Measurements from ENCODE around the gene HRH1.
A peak's percentile ranks its signal among the peaks of the same experiment; 100 is the strongest.
"Not testable (repeated sequence)": the region's sequence is repeated elsewhere in the genome, so short reads cannot be mapped to it uniquely, and the experiment has no call there.

HRH1 gene
- total RNA-seq: 15.0 to 38.2 (median 20.5) reads per million in 17 experiments

GRCh38 chr3:11154036-11154952, at the start of gene HRH1:
TSS of gene HRH1 (plus strand) at chr3:11154493. CDS start at chr3:11259038, 104,545 bp downstream.
- DNase-seq: peak in 3 of 4 experiments; percentile 16 to 55 (median 45)

GRCh38 chr3:11113316-11113715, 41.0 kb upstream of the HRH1 start:
- DNase-seq: not testable (repeated sequence)

GRCh38 chr3:11115548-11115947, 38.7 kb upstream of the HRH1 start:
- no peak for DNase-seq

GRCh38 chr3:11116336-11117059, 37.8 kb upstream of the HRH1 start:
- DNase-seq: no peak

- DNase-seq: no peak
These were observed 36.7 kb upstream of the HRH1 start for GRCh38 chr3:11117591-11117990.

- no peak for DNase-seq
These were observed 36.1 kb upstream of the HRH1 start for GRCh38 chr3:11118181-11118682.

- peak in 3 of 4 experiments; percentile 31 to 45 (median 38) for DNase-seq
These were observed 34.0 kb upstream of the HRH1 start for GRCh38 chr3:11120091-11120805.

- DNase-seq: no peak
These were observed 27.6 kb upstream of the HRH1 start for GRCh38 chr3:11126653-11127052.

- no peak for DNase-seq
These were observed 25.3 kb upstream of the HRH1 start for GRCh38 chr3:11128682-11129632.

GRCh38 chr3:11130385-11130784, 23.9 kb upstream of the HRH1 start:
- no peak for DNase-seq

- DNase-seq: no peak
These were observed 22.9 kb upstream of the HRH1 start for GRCh38 chr3:11131371-11131770.

GRCh38 chr3:11131886-11132285, 22.4 kb upstream of the HRH1 start:
- not testable (repeated sequence) for DNase-seq

GRCh38 chr3:11132861-11133260, 21.4 kb upstream of the HRH1 start:
- DNase-seq: no peak

- no peak for DNase-seq
These were observed 19.5 kb upstream of the HRH1 start for GRCh38 chr3:11134794-11135193.

- no peak for DNase-seq
These were observed 18.2 kb upstream of the HRH1 start for GRCh38 chr3:11136116-11136515.

- no peak for DNase-seq
These were observed 17.3 kb upstream of the HRH1 start for GRCh38 chr3:11136830-11137626.

GRCh38 chr3:11137627-11137959, 16.7 kb upstream of the HRH1 start:
- DNase-seq: no peak

- DNase-seq: no peak
These were observed 15.9 kb upstream of the HRH1 start for GRCh38 chr3:11138371-11138770.

- DNase-seq: peak; percentile 68 to 81 (median 77)
These were observed 14.1 kb upstream of the HRH1 start for GRCh38 chr3:11140030-11140712.

- no peak for DNase-seq
These were observed 13.6 kb upstream of the HRH1 start for GRCh38 chr3:11140713-11141104.

Data from suppressor macrophage (primary cell).